RPMI7951 (cell line): ENCODE data around the gene HAUS2. TPM values are rescaled to one million over a fixed set of nuclear protein-coding genes. Genes with fewer than 3 reads are reported as not detected.
A peak's percentile ranks its signal among the peaks of the same experiment; 100 is the strongest.
"Not testable (repeated sequence)": the region's sequence is repeated elsewhere in the genome, so short reads cannot be mapped to it uniquely, and the experiment has no call there.

Source experiments
- DNase-seq: peaks from one replicate; pipeline ENCODE4 v3.0.0-alpha.2; 2012; ENCODE audit warnings: low read depth
- total RNA-seq: library from RNA; depleted of rRNA; stranded (reverse); fragments of >200 nt; shearing (Covaris generic); gene quantifications from 2 replicates; pipeline ENCODE4 v1.2.3, GENCODE V29; 2014; rRNA removed

The HAUS2 gene
- total RNA-seq: 42.1 and 59.8 TPM in 2 replicates

DNA sequence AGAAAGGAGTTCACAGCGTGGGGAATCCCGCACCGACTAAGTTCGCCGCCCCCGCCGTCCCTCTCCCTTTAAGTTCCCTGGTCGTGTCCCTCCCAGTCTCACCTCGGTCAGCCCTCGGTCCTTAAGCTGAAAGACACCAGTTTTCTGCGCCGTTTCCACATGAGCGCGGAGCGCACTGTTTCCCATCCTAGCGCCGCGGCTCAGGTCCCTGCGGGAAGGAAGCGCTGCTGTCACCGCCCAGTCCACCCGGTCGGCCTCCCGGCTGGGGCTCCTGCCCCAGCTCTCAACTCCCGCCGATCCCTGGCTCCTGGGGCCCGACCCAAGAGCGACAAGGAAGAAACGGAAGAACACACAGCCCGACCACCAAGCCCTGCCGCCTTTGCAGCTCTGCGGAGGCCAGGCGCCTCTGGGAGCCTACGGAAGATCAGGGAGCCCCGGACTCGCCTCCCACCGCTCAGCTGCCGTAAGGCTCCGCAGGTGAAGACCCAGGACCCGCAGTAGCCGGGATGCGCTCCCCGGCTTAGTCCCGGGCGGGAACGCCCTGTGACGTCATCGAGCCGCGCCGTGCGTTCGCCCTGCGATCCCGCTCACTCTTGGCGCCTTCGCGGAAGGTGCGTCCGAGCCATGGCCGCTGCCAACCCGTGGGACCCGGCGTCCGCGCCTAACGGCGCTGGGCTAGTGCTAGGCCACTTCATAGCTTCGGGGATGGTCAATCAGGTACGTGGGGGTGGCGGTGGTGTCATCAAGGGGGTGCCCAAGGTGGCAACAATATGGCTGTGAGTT is at the start of gene HAUS2, which contains the start of gene LRRC57:
TSS of gene HAUS2 (plus strand) at position 590 of the 783 bp plus-strand sequence. CDS start at position 625, 35 bp downstream.
TSS of gene LRRC57 (minus strand) at position 545 of the 783 bp plus-strand sequence. CDS start at position 186, 359 bp downstream.
- DNase-seq: peak; percentile 85

DNA sequence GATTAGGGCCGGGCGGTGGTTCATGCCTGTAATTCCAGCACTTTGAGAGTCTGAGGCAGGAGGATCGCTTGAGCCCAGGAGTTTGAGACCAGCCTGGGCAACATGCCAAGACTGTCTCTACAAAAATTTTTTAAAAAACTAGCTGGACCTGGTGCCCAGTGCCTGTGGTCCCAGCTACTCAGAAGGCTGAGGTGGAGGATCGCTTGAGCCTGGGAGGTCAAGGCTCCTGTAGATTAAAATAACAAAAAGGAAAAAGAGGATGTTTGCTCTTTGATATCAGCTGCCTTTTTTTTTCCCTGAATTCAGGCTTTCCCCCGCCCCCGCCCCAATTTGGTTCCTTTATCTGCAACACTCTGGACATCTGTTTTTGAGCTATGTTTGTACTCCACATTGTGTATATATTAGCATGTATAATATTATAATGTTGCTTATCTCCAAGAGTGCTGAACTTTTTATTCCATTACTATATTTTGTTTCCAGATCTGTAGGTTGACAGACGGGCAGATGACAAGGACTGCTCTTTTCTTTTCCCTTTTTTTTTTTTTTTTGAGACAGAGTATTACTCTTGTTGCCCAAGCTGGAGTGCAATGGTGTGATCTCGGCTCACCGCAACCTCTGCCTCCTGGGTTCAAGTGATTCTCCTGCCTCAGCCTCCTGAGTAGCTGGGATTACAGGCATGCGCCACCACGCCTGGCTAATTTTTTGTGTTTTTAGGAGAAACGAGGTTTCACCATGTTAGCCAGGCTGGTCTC is 48.6 kb upstream of the HAUS2 start:
- DNase-seq: no peak

GRCh38 chr15:42502477-42502876 is 46.2 kb upstream of the HAUS2 start:
- no peak for DNase-seq

DNA sequence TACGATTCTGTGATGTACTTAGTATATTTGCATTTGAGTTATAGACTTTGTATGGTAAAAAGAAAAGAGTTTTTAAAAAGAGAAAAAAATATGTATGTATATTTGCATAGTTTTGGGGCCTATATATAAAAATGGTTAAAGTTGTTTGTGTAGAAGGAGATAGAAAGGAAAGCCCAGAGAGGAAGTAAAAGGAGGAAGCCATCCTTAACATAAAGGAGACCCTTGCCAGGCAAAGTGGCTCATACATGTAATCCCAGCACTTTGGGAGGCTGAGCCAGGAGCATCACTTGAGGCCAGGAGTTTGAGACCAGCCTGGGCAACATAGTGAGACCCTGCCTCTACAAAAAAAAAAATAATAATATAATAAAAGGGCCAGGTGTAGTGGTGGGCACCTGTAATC is 44.8 kb upstream of the HAUS2 start:
- DNase-seq: no peak

- no peak for DNase-seq
Observed at GRCh38 chr15:42504631-42505030, 44.0 kb upstream of the HAUS2 start.

GRCh38 chr15:42507514-42507913 is 41.1 kb upstream of the HAUS2 start:
- DNase-seq: no peak

- no peak for DNase-seq
Observed at GRCh38 chr15:42508263-42508690, 40.4 kb upstream of the HAUS2 start.

DNA sequence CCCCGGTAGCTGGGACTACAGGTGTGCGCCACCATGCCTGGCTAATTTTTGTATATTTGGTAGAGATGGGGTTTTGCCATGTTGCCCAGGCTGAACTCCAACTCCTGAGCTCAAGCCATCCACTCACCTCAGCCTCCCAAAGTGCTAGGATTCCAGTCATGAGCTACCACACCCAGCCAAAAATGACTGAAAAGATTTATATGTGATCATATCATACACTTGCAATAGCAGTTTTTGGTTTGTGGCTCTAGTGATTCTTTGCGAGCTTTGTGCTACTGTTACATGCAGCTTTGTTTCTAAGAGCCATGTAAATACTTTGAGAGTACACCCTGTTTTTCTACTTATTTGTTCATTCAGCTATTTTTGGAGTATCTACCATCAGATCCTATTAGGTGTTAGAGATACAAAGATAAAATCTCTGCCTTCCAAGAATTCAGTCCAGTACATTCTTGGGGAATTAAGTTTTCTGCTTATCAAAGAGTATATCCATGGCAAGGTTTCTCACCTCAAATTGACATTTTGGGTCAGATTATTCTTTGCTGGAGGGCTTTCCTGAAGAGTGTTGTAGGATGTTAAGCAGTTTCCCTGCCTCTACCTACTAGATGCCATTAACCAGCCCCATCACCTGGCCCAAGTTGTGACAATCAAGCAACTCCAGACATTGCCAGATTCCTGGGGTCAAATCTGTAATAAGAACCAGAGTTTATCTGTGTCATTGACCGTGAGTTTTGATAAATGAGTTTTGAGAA is 38.2 kb upstream of the HAUS2 start:
- DNase-seq: no peak

DNA sequence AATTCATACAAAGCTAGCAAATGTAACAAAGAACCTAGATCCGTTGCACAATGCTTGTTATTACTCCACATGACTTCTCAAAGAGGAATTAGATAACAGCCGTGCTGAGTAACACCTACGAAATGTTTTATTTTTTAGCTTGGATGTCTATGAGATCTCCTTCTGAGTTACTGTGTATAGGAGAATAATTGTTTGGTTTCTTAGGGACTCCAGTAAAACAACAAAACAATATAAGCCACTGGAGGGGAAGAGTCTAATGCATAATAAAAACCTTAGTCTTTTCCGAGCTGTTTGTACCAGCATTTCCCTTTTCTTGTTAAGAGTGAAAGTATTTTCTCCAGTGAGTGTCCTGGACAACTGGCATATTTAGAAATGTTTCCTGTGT is 37.6 kb upstream of the HAUS2 start:
- DNase-seq: no peak

- no peak for DNase-seq
Observed at GRCh38 chr15:42523331-42523730, 25.3 kb upstream of the HAUS2 start.

DNA sequence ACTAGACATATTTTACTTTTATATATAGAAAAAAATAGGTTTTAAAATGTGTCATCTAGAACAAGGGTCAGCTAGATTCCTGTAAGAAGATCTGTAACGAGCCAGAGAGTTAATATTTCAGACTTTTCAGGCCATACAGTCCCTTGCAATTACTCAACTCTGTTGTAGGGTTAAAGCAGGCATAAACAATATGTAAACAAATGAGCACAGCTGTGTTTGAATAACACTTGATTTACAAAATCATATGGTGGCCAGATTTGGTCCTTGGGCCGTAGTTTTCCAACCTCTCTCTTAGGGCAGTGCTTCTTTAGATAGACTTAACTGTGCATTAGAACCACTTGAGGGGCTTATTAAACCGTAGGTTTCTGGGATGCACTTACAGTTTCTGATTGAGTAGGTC is 19.7 kb upstream of the HAUS2 start:
- no peak for DNase-seq

GRCh38 chr15:42533246-42533645 is 15.4 kb upstream of the HAUS2 start:
- DNase-seq: no peak

GRCh38 chr15:42544853-42545629 is 3.6 kb upstream of the HAUS2 start:
- DNase-seq: no peak

DNA sequence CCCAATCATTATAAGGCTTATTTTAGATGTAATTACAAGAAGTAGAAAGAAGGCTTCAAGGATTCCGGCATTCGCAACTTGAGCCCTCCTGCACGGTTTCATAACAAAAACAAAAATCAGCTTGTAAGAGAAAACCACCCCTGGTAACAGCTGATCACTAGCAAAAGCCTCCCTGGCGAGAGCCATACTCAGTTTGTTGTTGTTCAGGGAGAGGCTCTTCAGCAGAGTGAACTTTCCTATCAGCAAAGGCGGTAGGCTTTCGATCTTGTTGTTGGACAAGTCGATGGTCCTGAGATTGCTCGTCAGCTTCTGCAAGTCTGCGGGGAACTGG is 755 bp upstream of the HAUS2 start:
- DNase-seq: no peak

- peak; percentile 54 for DNase-seq
Observed at GRCh38 chr15:42549032-42549491, 424 bp downstream of the HAUS2 start.

DNA sequence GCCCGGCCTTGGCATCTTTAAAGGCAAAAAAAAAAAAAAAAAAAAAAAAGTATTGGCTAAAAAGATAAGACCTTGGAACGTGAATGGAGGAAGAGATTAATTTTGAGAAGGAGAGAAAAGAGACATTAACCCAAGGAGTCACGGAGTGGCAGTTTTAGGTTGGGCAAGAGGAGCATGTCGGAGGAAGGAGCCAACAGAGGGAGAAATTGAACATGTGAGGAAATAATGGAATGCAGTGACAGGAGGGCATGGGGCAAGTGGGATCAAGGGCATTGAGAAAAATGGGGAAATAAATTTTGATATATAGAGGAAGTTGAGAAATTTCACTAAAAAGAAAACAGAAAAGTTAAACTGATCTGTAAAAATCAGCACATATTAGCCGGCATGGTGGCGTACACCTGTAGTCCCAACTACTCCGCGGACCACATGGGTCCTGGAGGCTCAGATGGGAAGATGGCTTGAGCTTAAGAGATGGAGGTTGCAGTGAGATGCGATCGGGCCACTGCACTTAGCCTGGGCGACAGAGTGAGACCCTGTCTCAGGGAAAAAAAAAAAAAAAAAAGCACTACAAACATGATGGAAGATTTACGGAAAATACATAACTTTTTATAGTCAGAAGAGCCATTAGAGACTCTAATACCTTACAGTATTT is 1.2 kb downstream of the HAUS2 start:
- no peak for DNase-seq

- no peak for DNase-seq
Observed at GRCh38 chr15:42553554-42553953, 4.9 kb downstream of the HAUS2 start.

DNA sequence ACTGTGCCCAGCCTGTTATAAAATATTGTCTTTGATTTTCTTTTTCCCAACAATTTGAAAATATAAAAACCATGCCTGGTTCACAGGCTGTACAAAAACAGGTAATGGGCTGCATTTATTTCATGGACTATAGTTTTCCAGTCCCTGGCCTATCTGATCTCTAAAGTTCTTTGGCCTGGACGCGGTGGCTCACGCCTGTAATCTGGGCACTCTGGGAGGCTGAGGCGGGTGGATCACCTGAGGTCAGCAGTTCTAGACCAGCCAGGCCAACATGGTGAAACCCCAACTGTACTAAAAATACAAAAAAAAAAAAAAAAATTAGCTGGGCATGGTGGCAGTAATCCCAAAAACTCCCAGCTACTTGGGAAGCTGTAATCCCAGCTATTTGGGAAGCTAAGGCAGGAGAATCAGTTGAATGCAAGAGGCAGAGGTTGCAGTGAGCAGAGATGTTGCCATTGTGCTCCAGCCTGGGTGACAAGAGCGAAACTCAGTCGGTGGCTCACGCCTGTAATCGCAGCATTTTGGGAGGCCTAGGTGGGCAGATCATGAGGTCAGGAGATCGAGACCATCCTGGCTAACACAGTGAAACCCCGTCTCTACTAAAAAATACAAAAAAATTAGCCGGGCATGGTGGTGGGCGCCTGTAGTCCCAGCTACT is 8.0 kb downstream of the HAUS2 start:
- not testable (repeated sequence) for DNase-seq

DNA sequence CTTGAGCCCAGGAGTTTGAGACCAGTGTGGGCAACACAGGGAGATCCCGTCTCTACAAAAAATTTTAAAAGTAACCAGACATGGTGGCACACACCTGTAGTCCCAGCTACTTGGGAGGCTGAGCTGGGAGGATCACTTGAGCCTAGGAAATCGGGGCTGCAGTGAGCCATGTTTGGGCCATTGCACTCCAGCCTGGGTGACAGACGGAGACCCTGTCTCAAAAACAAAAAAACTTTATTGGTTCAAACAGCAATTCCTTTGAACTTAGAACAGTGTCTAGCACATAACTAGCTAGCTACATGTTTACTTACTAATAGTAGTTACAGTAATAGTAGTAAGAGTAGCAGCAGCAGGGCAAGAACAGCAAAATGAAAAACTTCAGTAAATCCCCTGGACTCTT is 10.1 kb downstream of the HAUS2 start:
- no peak for DNase-seq
